K562 (cell line): ENCODE data around the gene COA3. TPM values are rescaled to one million over a fixed set of nuclear protein-coding genes. Genes with fewer than 3 reads are reported as not detected.

Experiments
- BCOR ChIP-seq: fragments of 450-650 bp; IDR thresholded peaks from 2 replicates; pipeline ENCODE4 v1.6.1; 2016
- CHD2 ChIP-seq: IDR thresholded peaks from 2 replicates; pipeline ENCODE4 v1.6.1; 2011; ENCODE audit warnings: low read depth, low read length
- CREBBP ChIP-seq: IDR thresholded peaks from one replicate; pipeline ENCODE4 v1.6.1; 2012; ENCODE audit warnings: low read depth, mild to moderate bottlenecking, control low read depth, inconsistent platforms, low read length
- HDAC3 ChIP-seq: fragments of 450-650 bp; IDR thresholded peaks from 2 replicates; pipeline ENCODE4 v1.6.1; 2018; ENCODE audit warnings: borderline replicate concordance, mild to moderate bottlenecking, moderate library complexity; ENCODE audit not compliant: partially characterized antibody
- HNRNPL ChIP-seq: fragments of 200-400 bp; formaldehyde crosslinking; IDR thresholded peaks from 2 replicates; pipeline ENCODE4 v1.6.1; 2017; ENCODE audit warnings: low read depth, mild to moderate bottlenecking, low read length
- MCM7 ChIP-seq, 2 experiments: fragments of 450-650 bp; IDR thresholded peaks; 2 replicates each; pipeline ENCODE4 v1.6.1; 2016 to 2018
- MTA2 ChIP-seq: fragments of 450-650 bp; IDR thresholded peaks from 2 replicates; pipeline ENCODE4 v1.6.1; 2016; ENCODE audit warnings: low read depth
- MYC ChIP-seq, 2 experiments: fragments of 250-450 bp in 1 of 2; sonication (Bioruptor Pico) in 1 of 2; IDR thresholded peaks; 2 replicates each; pipeline versions ENCODE4 v1.5.1 to v1.6.1; 2012 to 2021; ENCODE audit warnings: low read depth in 2 of 2, borderline replicate concordance in 1 of 2, improper control_type of control experiment in 1 of 2, low read length in 1 of 2, mild to moderate bottlenecking in 1 of 2, moderate library complexity in 1 of 2
- NCOA6 ChIP-seq: fragments of 450-650 bp; IDR thresholded peaks from 2 replicates; pipeline ENCODE4 v1.6.1; 2017; ENCODE audit warnings: mild to moderate bottlenecking
- SLC30A9 ChIP-seq: fragments of 250-450 bp; sonication (Bioruptor Pico); IDR thresholded peaks from 2 replicates; pipeline ENCODE4 v1.8.0; 2022; ENCODE audit warnings: mild to moderate bottlenecking, moderate library complexity
- SOX6 ChIP-seq: fragments of 450-650 bp; IDR thresholded peaks from 2 replicates; pipeline ENCODE4 v1.6.1; 2014; ENCODE audit warnings: mild to moderate bottlenecking
- SRF ChIP-seq, 2 experiments: fragments of 250-450, 450-650 bp in 1 of 2; sonication (Bioruptor Pico) in 1 of 2; sonication (generic) in 1 of 2; formaldehyde crosslinking; IDR thresholded peaks; 2 replicates each; pipeline versions ENCODE4 v1.5.0 to v1.5.1; 2020 to 2022; ENCODE audit warnings: mild to moderate bottlenecking in 1 of 2, missing genetic modification reagents in 1 of 2
- TEAD1 ChIP-seq, 2 experiments: fragments of 450-650 bp in 1 of 2; sonication (generic) in 1 of 2; formaldehyde crosslinking; IDR thresholded peaks; 2 replicates each; pipeline versions ENCODE4 v1.4.0 to v1.8.0; 2020 to 2022; ENCODE audit warnings: mild to moderate bottlenecking in 2 of 2, missing genetic modification reagents in 1 of 2
- TEAD4 ChIP-seq, 2 experiments: sonication (generic) in 1 of 2; formaldehyde crosslinking in 1 of 2; IDR thresholded peaks; 2 replicates each; pipeline versions ENCODE4 v1.6.1 to v1.8.0; 2012 to 2022; ENCODE audit warnings: borderline replicate concordance in 1 of 2, inconsistent platforms in 1 of 2, low read length in 1 of 2, mild to moderate bottlenecking in 1 of 2, missing genetic modification reagents in 1 of 2
- TSC22D4 ChIP-seq: fragments of 450-650 bp; IDR thresholded peaks from 2 replicates; pipeline ENCODE4 v1.6.1; 2016; ENCODE audit warnings: missing genetic modification characterization, missing biosample characterization, control low read depth
- ZBTB8A ChIP-seq: fragments of 450-650 bp; IDR thresholded peaks from 2 replicates; pipeline ENCODE4 v1.6.1; 2018; ENCODE audit warnings: mild to moderate bottlenecking, moderate library complexity; ENCODE audit not compliant: partially characterized antibody
- ZHX1 ChIP-seq: fragments of 150-350 bp; conservative IDR thresholded peaks from 2 replicates; pipeline ENCODE4 v1.6.1; 2014; ENCODE audit warnings: low read length
- ZNF175 ChIP-seq: fragments of 200-800 bp; sonication (Bioruptor generic); IDR thresholded peaks from 2 replicates; pipeline ENCODE4 v1.6.1; 2016; ENCODE audit warnings: low read depth, mild to moderate bottlenecking, missing genetic modification characterization, missing compliant biosample characterization
- ZNF584 ChIP-seq: fragments of 200-800 bp; sonication (Bioruptor generic); IDR thresholded peaks from 2 replicates; pipeline ENCODE4 v1.6.1; 2016; ENCODE audit warnings: low read depth, mild to moderate bottlenecking, missing genetic modification characterization, missing compliant biosample characterization
- ZNF75A ChIP-seq: fragments of 450-650 bp; formaldehyde crosslinking; IDR thresholded peaks from 2 replicates; pipeline ENCODE4 v1.4.0; 2020; ENCODE audit warnings: mild to moderate bottlenecking
- ZSCAN32 ChIP-seq: fragments of 450-650 bp; formaldehyde crosslinking; IDR thresholded peaks from 2 replicates; pipeline ENCODE4 v1.4.0; 2020; ENCODE audit warnings: mild to moderate bottlenecking, moderate library complexity
- polyA plus RNA-seq, 8 experiments: library from polyadenylated mRNA; depleted of rRNA in 4 of 8; stranded (reverse) in 5 of 8; unstranded in 3 of 8; fragments of >200 nt; fragmentation: Nextera tagmentation in 2 of 8; fragmentation: Illumina TruSeq in 1 of 8; extraction: Ambion mirVana in 2 of 8; extraction: Trizol in 1 of 8; gene quantifications; 2 replicates each; pipeline versions ENCODE4 v1.2.1 to v1.2.3, GENCODE V29; 2011 to 2014; ENCODE audit warnings: inconsistent platforms in 1 of 8, missing spikeins in 1 of 8
- total RNA-seq, 7 experiments: library from RNA; depleted of rRNA in 6 of 7; stranded (reverse); fragments of >200 nt in 6 of 7; fragmentation: Illumina TruSeq in 2 of 7; extraction: Trizol in 2 of 7; gene quantifications; 2 replicates each; pipeline versions ENCODE4 v1.2.1 to v1.2.3, GENCODE V29; 2011 to 2021; ENCODE audit warnings: low replicate concordance in 1 of 7
- TF ChIP-seq, protein P1 (sequence below), 2 experiments: fragments of 450-650 bp in 1 of 2; IDR thresholded peaks; 2 replicates each; pipeline ENCODE4 v1.6.1; 2011 to 2017; ENCODE audit warnings: low read depth in 2 of 2, antibody characterized with exemption in 1 of 2, borderline replicate concordance in 1 of 2, low read length in 1 of 2, mild to moderate bottlenecking in 1 of 2, mixed read lengths in 1 of 2; ENCODE audit not compliant: control insufficient read depth in 1 of 2

Gene COA3
- total and polyA plus RNA-seq, 9 of the 15 experiments (the other 6 are each of a cell fraction or from before 2014, with no cell fraction given), result 49.6 to 153 (median 61.4) TPM

- TF ChIP-seq ZHX1 (no peak), ZSCAN32 (CRISPR knock-in tag) (0 out of 2 replicates have a peak, but pooled peaks have one; percentile 17), ZBTB8A (no peak), ZNF584 (CRISPR knock-in tag) (no peak), NCOA6 (0 out of 2 replicates have a peak, but pooled peaks have one; percentile 11), SRF (CRISPR knock-in tag; IDR thresholded peaks at IDR 0.05) (peak in 1 of 2 experiments; percentile 40; a peak in 1 of 4 replicates), BCOR (peak; percentile 81), TEAD1 (CRISPR knock-in tag; IDR thresholded peaks at IDR 0.05) (peak in 1 of 2 experiments; percentile 59; a peak in 1 of 4 replicates), ZNF75A (CRISPR knock-in tag) (no peak), SOX6 (peak; percentile 77), CHD2 (peak; percentile 53; the same call in 1 of the 2 replicates), HDAC3 (no peak), MTA2 (peak; percentile 86), HNRNPL (no peak), TSC22D4 (tag) (no peak), MYC (IDR thresholded peaks at IDR 0.05; ENCODE audit: low read depth, low read length) (no peak), MYC (CRISPR knock-in tag; IDR thresholded peaks at IDR 0.05; ENCODE audit: borderline replicate concordance, low read depth) (no peak), ZNF175 (CRISPR knock-in tag) (no peak), SLC30A9 (no peak), MCM7 (IDR thresholded peaks at IDR 0.05) (no peak), CREBBP (no peak), TEAD4 (IDR thresholded peaks at IDR 0.05; ENCODE audit: low read length) (peak; percentile 90), TEAD4 (CRISPR knock-in tag; IDR thresholded peaks at IDR 0.05; ENCODE audit: borderline replicate concordance) (no peak)
- TF ChIP-seq, protein P1, sequence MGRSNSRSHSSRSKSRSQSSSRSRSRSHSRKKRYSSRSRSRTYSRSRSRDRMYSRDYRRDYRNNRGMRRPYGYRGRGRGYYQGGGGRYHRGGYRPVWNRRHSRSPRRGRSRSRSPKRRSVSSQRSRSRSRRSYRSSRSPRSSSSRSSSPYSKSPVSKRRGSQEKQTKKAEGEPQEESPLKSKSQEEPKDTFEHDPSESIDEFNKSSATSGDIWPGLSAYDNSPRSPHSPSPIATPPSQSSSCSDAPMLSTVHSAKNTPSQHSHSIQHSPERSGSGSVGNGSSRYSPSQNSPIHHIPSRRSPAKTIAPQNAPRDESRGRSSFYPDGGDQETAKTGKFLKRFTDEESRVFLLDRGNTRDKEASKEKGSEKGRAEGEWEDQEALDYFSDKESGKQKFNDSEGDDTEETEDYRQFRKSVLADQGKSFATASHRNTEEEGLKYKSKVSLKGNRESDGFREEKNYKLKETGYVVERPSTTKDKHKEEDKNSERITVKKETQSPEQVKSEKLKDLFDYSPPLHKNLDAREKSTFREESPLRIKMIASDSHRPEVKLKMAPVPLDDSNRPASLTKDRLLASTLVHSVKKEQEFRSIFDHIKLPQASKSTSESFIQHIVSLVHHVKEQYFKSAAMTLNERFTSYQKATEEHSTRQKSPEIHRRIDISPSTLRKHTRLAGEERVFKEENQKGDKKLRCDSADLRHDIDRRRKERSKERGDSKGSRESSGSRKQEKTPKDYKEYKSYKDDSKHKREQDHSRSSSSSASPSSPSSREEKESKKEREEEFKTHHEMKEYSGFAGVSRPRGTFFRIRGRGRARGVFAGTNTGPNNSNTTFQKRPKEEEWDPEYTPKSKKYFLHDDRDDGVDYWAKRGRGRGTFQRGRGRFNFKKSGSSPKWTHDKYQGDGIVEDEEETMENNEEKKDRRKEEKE (IDR thresholded peaks at IDR 0.05; ENCODE audit: borderline replicate concordance in 1 of 2, control insufficient read depth in 1 of 2, low read depth in 2 of 2, low read length in 1 of 2), result 0 out of 4 replicates have a peak, but pooled peaks of 1 of the 2 experiments have one; percentile 72
Observed at GRCh38 chr17:42779936-42780850, 18.3 kb downstream of the COA3 start, which contains the start of gene WNK4 (continued).
